Lower leg skin (tissue), 3 donors: ENCODE results near the gene WDR74.

Experiments used
- CTCF ChIP-seq, 3 donors: fragments of 450-650 bp; IDR thresholded peaks; one replicate each; pipeline ENCODE4 v1.5.1; 2016; ENCODE audit warnings: antibody characterized with exemption in 3 of 3, mild to moderate bottlenecking in 3 of 3, moderate library complexity in 2 of 3
- POLR2A ChIP-seq, 2 donors: fragments of 450-650 bp; IDR thresholded peaks; one replicate each; pipeline ENCODE4 v1.6.1; 2016 to 2017; ENCODE audit warnings: antibody characterized with exemption in 2 of 2, mild to moderate bottlenecking in 1 of 2, moderate library complexity in 1 of 2

- TF ChIP-seq CTCF (IDR thresholded peaks at IDR 0.05) (no peak), POLR2A (IDR thresholded peaks at IDR 0.05) (peak in 1 of 2 donors; percentile 79)
Observed at GRCh38 chr11:62839050-62839945, at the start of gene WDR74.
